ENCODE data around the gene TMEM39A. TPM values are rescaled to one million over a fixed set of nuclear protein-coding genes. Genes with fewer than 3 reads are reported as not detected.

TMEM39A gene
- total RNA-seq, 1 donor from 2014 or later: 45.6 TPM

GRCh38 chr3:119443179-119443578 is 20.2 kb downstream of the TMEM39A start:
- Mint-ChIP-seq H3K4me3 (no peak overlapping the region), H3K9me3 (no peaks in the 10 kb centered on the region), H3K27ac (no peak overlapping the region), H3K27me3 (no peaks in the 10 kb centered on the region), H3K36me3 (ENCODE audit: low read depth) (peaks cover 65% of the 10 kb centered on the region), H3K4me1 (no peaks in the 10 kb centered on the region)
- CTCF ChIA-PET: no interaction called here
- no peak for TF ChIP-seq CTCF (IDR thresholded peaks at IDR 0.05)
- intact Hi-C loops (cut with micrococcal nuclease): no loop called here
- ATAC-seq (ENCODE audit: low read depth) (no peak), DNase-seq (no peak)
- POLR2A ChIA-PET: no interaction called here

- ChIA-PET CTCF (no interaction called here), POLR2A (no interaction called here)
- Mint-ChIP-seq H3K4me3 (no peak overlapping the region), H3K36me3 (ENCODE audit: low read depth) (peaks cover 84% of the 10 kb centered on the region), H3K4me1 (no peaks in the 10 kb centered on the region), H3K27ac (no peak overlapping the region), H3K9me3 (no peaks in the 10 kb centered on the region), H3K27me3 (no peaks in the 10 kb centered on the region)
- no peak for ATAC-seq (ENCODE audit: low read depth)
- DNase-seq: no peak
- intact Hi-C loops (cut with micrococcal nuclease): no loop called here
- no peak for TF ChIP-seq CTCF (IDR thresholded peaks at IDR 0.05)
Measured at GRCh38 chr3:119437691-119438258, 25.6 kb downstream of the TMEM39A start.

- Mint-ChIP-seq H3K36me3 (ENCODE audit: low read depth) (peaks cover 83% of the 10 kb centered on the region), H3K4me3 (no peak overlapping the region), H3K4me1 (no peaks in the 10 kb centered on the region), H3K9me3 (no peaks in the 10 kb centered on the region), H3K27ac (no peak overlapping the region), H3K27me3 (no peaks in the 10 kb centered on the region)
- intact Hi-C loops (cut with micrococcal nuclease): no loop called here
- ChIA-PET POLR2A (interaction anchor here (0.5 kb wide), 1 partner anchor 62 kb away, joined by 4 read pairs; the partner anchor contains the start of gene TIMMDC1), CTCF (interaction anchor here (1.0 kb wide), 1 partner anchor 12 kb away, joined by 3 read pairs; no protein-coding TSS in a partner anchor)
- TF ChIP-seq CTCF (IDR thresholded peaks at IDR 0.05): no peak
- no peak for ATAC-seq (ENCODE audit: low read depth)
- DNase-seq: no peak
Measured at GRCh38 chr3:119436977-119437376, 26.4 kb downstream of the TMEM39A start.

GRCh38 chr3:119434703-119435102 is 28.7 kb downstream of the TMEM39A start:
- Mint-ChIP-seq H3K9me3 (peaks cover 7% of the 10 kb centered on the region), H3K27ac (no peak overlapping the region), H3K36me3 (ENCODE audit: low read depth) (peaks cover 86% of the 10 kb centered on the region), H3K4me1 (no peaks in the 10 kb centered on the region), H3K4me3 (no peak overlapping the region), H3K27me3 (no peaks in the 10 kb centered on the region)
- ChIA-PET POLR2A (interaction anchor here (0.6 to 1.0 kb wide), 2 partner anchors 15 to 64 kb away, joined by 3 read pairs; partner anchors contain the start of gene TIMMDC1), CTCF (interaction anchor here (1.1 kb wide), 1 partner anchor 82 kb away, joined by 4 read pairs; no protein-coding TSS in a partner anchor)
- no peak for TF ChIP-seq CTCF (IDR thresholded peaks at IDR 0.05)
- intact Hi-C loops (cut with micrococcal nuclease): no loop called here
- DNase-seq (no peak), ATAC-seq (ENCODE audit: low read depth) (no peak)

GRCh38 chr3:119433613-119434325 is 29.6 kb downstream of the TMEM39A start:
- DNase-seq: no peak
- Mint-ChIP-seq H3K27ac (no peak overlapping the region), H3K27me3 (no peaks in the 10 kb centered on the region), H3K9me3 (peaks cover 12% of the 10 kb centered on the region), H3K4me1 (no peaks in the 10 kb centered on the region), H3K36me3 (ENCODE audit: low read depth) (peaks cover 94% of the 10 kb centered on the region), H3K4me3 (no peak overlapping the region)
- ATAC-seq (ENCODE audit: low read depth): no peak
- ChIA-PET POLR2A (interaction anchor here (1.0 kb wide), 1 partner anchor 65 kb away, joined by 3 read pairs; the partner anchor contains the start of gene TIMMDC1), CTCF (interaction anchor here (1.1 kb wide), 1 partner anchor 81 kb away, joined by 4 read pairs; no protein-coding TSS in a partner anchor)
- no peak for TF ChIP-seq CTCF (IDR thresholded peaks at IDR 0.05)
- intact Hi-C loops (cut with micrococcal nuclease): no loop called here

Data from activated B cell treated with CpG ODN at 0.5 μM for 24 hours (primary cell).